HG02678 (cell line): ENCODE measurements around the gene LRBA.

ENCODE experiments used
- ATAC-seq: cut with Tn5 transposase; IDR thresholded peaks from one replicate; pipeline ENCODE4 v1.9.1; 2021; ENCODE audit warnings: mild to moderate bottlenecking, moderate library complexity; ENCODE audit not compliant: unreplicated experiment

Gene LRBA

DNA sequence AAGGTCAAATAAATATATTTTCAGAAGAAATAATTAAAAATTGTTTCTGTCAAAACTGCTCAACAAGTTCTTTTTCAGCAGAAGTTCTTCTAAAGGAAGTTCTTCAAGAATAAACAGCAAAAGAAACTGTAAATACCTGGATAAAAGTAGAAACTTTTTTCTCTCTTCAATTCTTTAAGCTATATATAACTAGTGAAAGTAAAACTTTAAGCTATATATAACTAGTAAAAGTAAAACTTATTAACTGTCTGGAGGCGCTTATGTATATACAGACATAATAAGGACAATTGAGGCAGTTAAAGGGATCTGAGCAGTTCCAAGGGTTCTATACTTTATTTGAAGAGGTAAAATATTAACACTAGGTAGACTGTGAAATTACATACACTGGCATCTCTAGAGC, 126.9 kb downstream of the LRBA start:
- no peak for ATAC-seq

DNA sequence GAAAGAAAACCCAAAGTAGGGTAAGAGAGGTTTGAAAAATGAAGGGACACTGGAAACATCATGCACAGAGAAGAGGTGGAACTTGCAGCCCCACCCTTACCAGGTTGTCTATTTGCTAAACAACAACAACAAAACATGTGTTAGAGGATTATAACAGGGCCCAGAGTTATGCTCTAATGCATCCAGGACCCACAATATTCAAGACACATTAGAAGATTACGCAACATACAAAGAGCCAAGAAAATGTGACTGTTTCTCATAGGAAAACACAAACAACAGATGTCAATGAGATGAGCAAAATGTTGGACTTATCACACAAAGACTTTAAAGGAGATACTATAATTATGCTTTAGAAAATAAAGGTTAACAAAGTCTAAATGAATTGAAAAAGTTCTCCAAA, 128.5 kb downstream of the LRBA start:
- no peak for ATAC-seq

GRCh38 chr4:150884625-150885024, 130.5 kb downstream of the LRBA start:
- no peak for ATAC-seq

DNA sequence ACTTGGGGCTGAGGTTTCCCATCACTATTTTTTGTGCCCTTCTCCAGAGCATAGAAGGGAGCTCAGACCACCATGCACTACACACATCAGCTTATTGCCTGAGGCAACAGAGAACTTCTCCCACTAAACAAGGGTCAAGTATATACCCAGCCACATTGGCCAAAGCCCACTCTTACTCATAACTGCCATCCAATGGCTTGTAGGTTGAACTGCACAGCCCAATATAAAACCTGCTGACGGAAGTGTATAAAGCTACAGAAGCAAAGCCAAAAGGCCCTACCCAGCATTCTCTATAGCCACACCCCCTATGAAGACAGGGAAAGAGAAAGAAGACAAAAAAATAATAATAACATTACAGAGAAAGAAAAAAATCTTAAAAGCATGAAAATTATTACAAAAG, 139.7 kb downstream of the LRBA start:
- no peak for ATAC-seq

DNA sequence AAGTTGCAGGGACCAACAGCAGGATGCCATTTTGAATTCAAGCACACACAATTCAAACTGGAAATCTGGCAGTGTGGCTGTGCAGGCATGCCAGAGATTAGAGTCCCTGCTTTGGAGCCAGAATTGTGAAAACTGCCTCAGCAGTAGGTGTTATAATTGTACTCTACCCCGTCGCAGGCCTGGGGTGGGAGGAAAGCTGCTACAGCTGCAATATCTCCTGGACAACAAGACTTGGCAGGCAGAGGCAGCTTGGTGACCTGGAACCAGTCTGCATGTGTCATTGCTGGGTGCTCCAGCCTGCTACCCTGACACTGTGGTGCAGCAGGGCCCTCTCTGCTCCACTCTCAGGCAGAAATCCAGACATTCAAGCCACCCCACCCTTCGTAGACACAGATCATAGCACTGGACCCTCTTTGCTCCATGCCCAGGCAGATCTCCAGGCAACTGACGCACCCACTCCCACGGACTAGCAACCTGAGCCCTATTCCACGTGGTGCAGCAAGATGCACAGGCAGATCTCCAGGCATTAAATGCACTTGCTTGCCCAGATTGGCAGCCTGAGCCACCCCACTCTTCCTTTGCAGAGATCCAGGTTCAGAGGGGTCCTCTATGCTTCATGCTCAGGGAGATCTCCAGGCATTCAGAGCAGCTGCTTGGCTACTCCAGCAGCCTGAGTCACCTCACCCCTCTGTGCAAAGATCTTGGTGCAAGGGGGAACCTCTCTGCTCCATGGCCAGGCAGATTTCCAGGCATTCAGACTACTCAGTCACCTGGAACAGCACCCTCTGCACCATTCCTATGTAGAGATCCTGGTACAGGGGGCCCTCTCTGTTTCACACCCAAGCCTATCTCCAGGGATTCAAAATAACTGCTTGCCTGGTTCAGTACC, 140.5 kb downstream of the LRBA start:
- ATAC-seq: no peak

- peak; percentile 85 for ATAC-seq
Observed at GRCh38 chr4:150867148-150867547, 147.9 kb downstream of the LRBA start.

DNA sequence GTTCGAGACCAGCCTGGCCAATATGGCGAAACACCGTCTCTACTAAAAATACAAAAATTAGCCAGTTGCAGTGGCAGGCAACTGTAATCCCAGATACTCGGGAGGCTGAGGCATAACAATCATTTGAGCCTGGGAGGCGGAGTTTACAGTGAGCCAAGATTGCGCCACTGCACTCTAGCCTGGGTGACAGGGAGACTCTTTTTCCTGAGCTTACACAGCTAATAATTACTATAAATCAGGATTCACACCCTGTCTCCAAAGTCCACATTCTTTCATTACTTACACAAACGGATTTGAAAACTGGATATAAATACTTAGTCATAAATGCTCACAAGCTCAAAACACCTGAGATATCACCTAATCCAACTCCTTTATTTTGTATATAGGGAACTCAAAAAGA, 151.6 kb downstream of the LRBA start:
- ATAC-seq: no peak

GRCh38 chr4:150862829-150863228, 152.3 kb downstream of the LRBA start:
- ATAC-seq: no peak

DNA sequence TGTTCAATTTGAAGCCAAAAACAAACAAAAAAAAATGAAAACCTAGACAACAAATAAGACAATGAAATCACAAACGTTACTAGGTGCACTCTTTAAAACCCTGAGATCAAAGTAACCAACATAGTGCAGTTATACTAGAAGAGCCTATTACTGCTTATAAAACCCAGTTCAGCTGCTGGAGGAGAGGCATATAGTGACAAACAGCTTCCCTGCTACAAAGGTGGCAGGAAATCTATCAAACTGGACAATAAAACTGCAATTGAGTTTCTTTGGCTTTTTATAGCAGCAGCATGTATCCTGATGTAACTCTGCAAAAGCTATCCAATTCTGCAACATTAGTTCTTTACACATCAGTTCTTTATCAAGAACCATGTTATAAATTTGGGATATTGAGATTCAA, 155.6 kb downstream of the LRBA start:
- ATAC-seq: no peak

GRCh38 chr4:150855981-150856510, 159.0 kb downstream of the LRBA start:
- ATAC-seq: peak; percentile 68

DNA sequence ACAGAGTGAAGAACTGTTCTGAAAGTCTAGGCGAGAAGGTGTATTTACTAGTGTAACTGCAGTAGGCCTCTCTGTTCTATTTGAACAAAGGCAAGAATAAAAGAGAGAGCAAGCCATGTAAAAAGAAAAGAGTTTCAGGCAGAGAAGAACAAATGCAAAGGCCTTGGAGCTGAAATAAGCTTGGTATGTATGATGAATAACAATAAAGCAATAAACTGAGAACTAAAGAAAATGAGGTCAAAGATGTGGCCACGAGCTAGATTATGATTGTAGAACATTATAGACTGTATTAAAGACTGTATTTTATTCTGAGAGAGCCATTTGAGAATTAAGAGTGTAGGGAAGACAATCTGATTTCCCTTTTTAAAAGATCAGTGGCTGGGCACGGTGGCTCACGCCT, 160.5 kb downstream of the LRBA start:
- ATAC-seq: no peak

DNA sequence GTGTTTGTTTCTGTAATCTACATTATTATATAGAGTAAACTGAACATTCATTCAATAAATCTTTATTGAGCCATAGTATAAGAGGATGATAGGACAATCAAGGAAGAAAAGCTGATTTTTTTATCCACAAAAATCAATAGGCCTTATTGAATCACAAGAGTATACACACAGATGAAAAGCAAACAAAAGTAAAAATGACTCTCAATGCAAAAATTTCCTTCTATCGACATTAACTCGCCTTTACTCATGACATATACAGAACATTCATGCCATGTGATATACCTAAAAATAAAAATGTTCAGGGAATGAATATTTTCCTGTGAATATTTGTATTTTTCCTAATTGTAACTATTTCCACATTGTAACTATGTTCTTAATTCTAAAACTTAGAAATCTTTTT, 161.2 kb downstream of the LRBA start:
- ATAC-seq: no peak

- ATAC-seq: no peak
Observed at GRCh38 chr4:150852216-150852615, 162.9 kb downstream of the LRBA start.

DNA sequence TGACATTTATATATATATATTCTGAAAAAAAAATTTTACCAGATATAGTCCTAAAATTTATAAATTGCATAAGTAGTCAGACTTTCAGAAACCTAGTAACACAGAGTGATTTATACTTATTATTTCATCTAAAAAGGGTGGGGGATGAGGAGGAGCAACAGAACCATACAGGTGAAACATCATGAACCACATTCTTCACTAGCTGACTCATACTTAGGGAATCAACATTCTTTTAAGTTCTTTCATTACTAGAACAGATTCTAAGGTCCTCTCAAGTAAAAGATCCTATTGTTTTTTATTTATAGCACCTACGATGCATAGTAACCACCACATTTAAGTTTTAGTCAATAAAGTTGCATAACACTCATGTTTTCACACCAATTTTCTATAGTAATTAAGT, 166.1 kb downstream of the LRBA start:
- no peak for ATAC-seq

DNA sequence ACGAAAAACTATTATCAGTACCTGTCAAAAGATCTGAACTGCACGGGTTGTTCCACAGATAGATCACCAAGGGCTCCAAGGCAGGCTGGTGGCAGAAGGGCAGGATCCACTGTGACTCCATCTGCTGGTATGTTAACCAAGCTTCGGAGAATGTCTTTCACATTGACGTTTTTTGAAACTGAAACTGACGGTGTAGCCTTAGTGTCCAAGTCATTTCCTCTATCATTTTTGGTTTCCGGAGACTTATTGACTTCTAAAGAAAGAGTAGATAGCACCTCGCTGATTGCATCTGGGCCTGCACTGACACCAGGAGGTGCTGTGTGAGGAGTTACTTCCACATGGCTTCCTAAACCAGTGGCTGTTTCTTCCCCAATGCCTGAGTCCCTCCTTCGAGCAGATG, 186.9 kb downstream of the LRBA start:
- ATAC-seq: peak; percentile 89

- ATAC-seq: no peak
Observed at GRCh38 chr4:150827226-150827625, 187.9 kb downstream of the LRBA start.

DNA sequence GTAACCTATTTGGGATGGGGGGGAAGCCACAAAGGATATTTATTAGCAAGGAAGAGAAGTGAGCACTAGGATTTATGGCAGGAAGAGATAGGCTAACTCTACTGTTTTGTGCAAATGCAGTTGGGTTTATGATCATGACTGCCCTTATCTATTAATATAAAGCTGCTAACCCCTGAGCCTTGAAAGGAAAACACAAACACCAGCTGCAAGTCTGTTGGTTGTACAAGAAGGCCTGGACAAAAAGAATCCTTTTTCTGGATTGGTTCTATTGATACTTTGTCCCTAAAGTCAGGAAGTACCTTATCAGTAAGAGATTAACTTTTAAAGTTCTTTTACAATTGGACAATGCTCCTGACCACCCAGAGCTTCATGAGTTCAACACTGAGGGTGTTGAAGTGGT, 188.8 kb downstream of the LRBA start:
- no peak for ATAC-seq

GRCh38 chr4:150822407-150822806, 192.7 kb downstream of the LRBA start:
- no peak for ATAC-seq

- ATAC-seq: no peak
Observed at GRCh38 chr4:150821641-150822040, 193.4 kb downstream of the LRBA start.

DNA sequence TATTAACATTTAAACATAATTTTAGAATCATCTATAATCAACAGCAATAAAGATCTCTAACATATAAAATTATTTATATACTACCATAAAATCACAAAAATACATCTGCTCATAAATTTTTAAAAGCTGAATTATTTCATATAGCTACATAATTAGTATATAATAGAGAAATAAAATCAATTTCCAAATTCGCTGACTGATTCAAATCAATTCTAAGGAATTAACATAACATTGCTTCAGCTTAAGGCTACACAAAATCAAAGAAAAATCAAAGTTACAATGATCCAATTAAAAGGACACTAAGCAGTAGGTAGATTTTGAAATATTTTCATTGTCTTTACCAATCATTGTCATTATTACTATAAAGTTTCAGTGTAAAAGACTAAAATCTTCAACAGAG, 194.7 kb downstream of the LRBA start:
- no peak for ATAC-seq

DNA sequence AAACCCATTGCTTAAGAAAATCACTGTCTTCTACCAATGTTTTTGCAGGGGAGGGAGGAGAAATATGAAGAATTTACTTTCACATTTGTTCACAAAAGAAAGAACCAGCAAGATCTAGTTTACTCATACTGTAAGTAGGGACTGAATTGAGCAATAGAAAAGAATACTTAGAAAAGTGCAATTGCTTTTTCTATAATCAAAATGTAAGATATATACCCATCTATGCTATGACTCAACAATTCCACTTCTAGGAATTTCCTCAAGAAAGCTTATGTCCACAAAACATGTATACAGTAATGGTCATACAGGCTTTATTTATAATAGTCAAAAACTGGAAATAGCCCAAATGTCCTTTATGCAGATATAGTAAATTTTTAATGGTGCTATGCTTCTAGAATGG, 196.4 kb downstream of the LRBA start:
- ATAC-seq: no peak

DNA sequence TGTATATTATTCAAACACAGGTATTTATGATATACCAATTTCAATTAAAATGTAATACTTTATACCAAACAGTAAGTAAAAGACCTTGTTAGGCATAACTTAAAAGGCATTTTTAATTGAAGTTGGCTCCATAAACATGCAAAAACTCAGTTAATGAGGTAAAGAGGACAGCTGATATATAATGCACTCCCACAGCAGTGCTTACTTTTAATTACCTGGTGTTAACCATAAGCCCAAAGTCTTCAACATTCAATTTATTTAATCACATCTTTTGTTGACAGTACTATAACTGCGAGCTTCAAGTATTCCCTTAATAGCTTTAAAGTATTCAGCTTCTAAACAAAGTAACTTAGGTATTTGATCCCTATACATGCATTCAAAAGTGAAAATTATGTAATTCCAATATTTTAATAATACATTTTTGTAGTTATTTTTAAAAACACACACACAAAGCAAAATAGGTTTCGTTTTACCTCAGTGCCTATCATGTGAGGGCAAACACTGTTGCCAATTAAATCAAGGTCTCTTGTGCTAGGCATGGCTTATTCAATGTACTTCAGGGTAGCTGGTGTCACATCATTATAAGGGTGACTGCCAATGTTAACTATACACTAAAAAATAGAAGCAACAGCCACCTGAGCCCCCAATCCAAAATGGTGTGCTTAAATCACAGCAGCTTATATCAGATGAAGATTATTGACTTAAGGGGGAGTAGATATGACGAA, 197.1 kb downstream of the LRBA start:
- no peak for ATAC-seq
